ENCODE data around the gene LRMDA.

The LRMDA gene

GRCh38 chr10:75498884-75499350 is 67.5 kb downstream of the LRMDA start:
- H3K36me3 ChIP-seq (ENCODE audit: control insufficient read depth, insufficient read depth, low read length), result no peaks in the 10 kb centered on the region
- H3K4me3 ChIP-seq (ENCODE audit: low read depth, low read length), result no peak overlapping the region
- no peaks in the 10 kb centered on the region for H3K9me3 ChIP-seq (ENCODE audit: control insufficient read depth, insufficient read depth, low read depth, low read length)
- H3K4me1 ChIP-seq (ENCODE audit: control insufficient read depth, insufficient read depth, low read length), result no peaks in the 10 kb centered on the region
- no peak overlapping the region for H3K27ac ChIP-seq (ENCODE audit: low read depth, low read length)
- peaks cover 7% of the 10 kb centered on the region for H3K27me3 ChIP-seq (ENCODE audit: control insufficient read depth, insufficient read depth, low read length)
- H3K9ac ChIP-seq (ENCODE audit: low read length), result no peak overlapping the region

GRCh38 chr10:75499556-75500160 is 68.2 kb downstream of the LRMDA start:
- Histone ChIP-seq H3K9ac (ENCODE audit: low read length) (no peak overlapping the region), H3K36me3 (ENCODE audit: control insufficient read depth, insufficient read depth, low read length) (no peaks in the 10 kb centered on the region), H3K4me3 (ENCODE audit: low read depth, low read length) (no peak overlapping the region), H3K27me3 (ENCODE audit: control insufficient read depth, insufficient read depth, low read length) (peaks cover 7% of the 10 kb centered on the region), H3K4me1 (ENCODE audit: control insufficient read depth, insufficient read depth, low read length) (no peaks in the 10 kb centered on the region), H3K27ac (ENCODE audit: low read depth, low read length) (no peak overlapping the region), H3K9me3 (ENCODE audit: control insufficient read depth, insufficient read depth, low read depth, low read length) (no peaks in the 10 kb centered on the region)

- no peak overlapping the region for H3K4me3 ChIP-seq (ENCODE audit: low read depth, low read length)
Observed at GRCh38 chr10:75502389-75502788, 71.0 kb downstream of the LRMDA start.

GRCh38 chr10:75502838-75503237 is 71.4 kb downstream of the LRMDA start:
- Histone ChIP-seq H3K4me1 (ENCODE audit: control insufficient read depth, insufficient read depth, low read length) (no peaks in the 10 kb centered on the region), H3K9me3 (ENCODE audit: control insufficient read depth, insufficient read depth, low read depth, low read length) (no peaks in the 10 kb centered on the region), H3K4me3 (ENCODE audit: low read depth, low read length) (no peak overlapping the region), H3K27ac (ENCODE audit: low read depth, low read length) (no peak overlapping the region), H3K9ac (ENCODE audit: low read length) (no peak overlapping the region), H3K36me3 (ENCODE audit: control insufficient read depth, insufficient read depth, low read length) (no peaks in the 10 kb centered on the region), H3K27me3 (ENCODE audit: control insufficient read depth, insufficient read depth, low read length) (peaks cover 11% of the 10 kb centered on the region)

More at GRCh38 chr10:75502389-75502788, 71.0 kb downstream of the LRMDA start:
- Histone ChIP-seq H3K9ac (ENCODE audit: low read length) (no peak overlapping the region), H3K27me3 (ENCODE audit: control insufficient read depth, insufficient read depth, low read length) (peaks cover 10% of the 10 kb centered on the region), H3K9me3 (ENCODE audit: control insufficient read depth, insufficient read depth, low read depth, low read length) (no peaks in the 10 kb centered on the region), H3K4me1 (ENCODE audit: control insufficient read depth, insufficient read depth, low read length) (no peaks in the 10 kb centered on the region), H3K27ac (ENCODE audit: low read depth, low read length) (no peak overlapping the region), H3K36me3 (ENCODE audit: control insufficient read depth, insufficient read depth, low read length) (no peaks in the 10 kb centered on the region)

GRCh38 chr10:75505293-75505692 is 73.9 kb downstream of the LRMDA start:
- Histone ChIP-seq H3K36me3 (ENCODE audit: control insufficient read depth, insufficient read depth, low read length) (no peaks in the 10 kb centered on the region), H3K4me3 (ENCODE audit: low read depth, low read length) (no peak overlapping the region), H3K9ac (ENCODE audit: low read length) (no peak overlapping the region), H3K9me3 (ENCODE audit: control insufficient read depth, insufficient read depth, low read depth, low read length) (no peaks in the 10 kb centered on the region), H3K27me3 (ENCODE audit: control insufficient read depth, insufficient read depth, low read length) (peaks cover 10% of the 10 kb centered on the region; the same call in 1 of the 2 replicates), H3K4me1 (ENCODE audit: control insufficient read depth, insufficient read depth, low read length) (no peaks in the 10 kb centered on the region; the same call in 1 of the 2 replicates), H3K27ac (ENCODE audit: low read depth, low read length) (no peak overlapping the region)

- H3K27ac ChIP-seq (ENCODE audit: low read depth, low read length), result no peak overlapping the region
- no peaks in the 10 kb centered on the region; the same call in 1 of the 2 replicates for H3K4me1 ChIP-seq (ENCODE audit: control insufficient read depth, insufficient read depth, low read length)
- H3K27me3 ChIP-seq (ENCODE audit: control insufficient read depth, insufficient read depth, low read length), result peaks cover 16% of the 10 kb centered on the region
- no peak overlapping the region for H3K9ac ChIP-seq (ENCODE audit: low read length)
- no peak overlapping the region for H3K4me3 ChIP-seq (ENCODE audit: low read depth, low read length)
- H3K9me3 ChIP-seq (ENCODE audit: control insufficient read depth, insufficient read depth, low read depth, low read length), result no peaks in the 10 kb centered on the region
- no peaks in the 10 kb centered on the region for H3K36me3 ChIP-seq (ENCODE audit: control insufficient read depth, insufficient read depth, low read length)
Observed at GRCh38 chr10:75505840-75506506, 74.5 kb downstream of the LRMDA start.

- Histone ChIP-seq H3K27ac (ENCODE audit: low read depth, low read length) (no peak overlapping the region), H3K36me3 (ENCODE audit: control insufficient read depth, insufficient read depth, low read length) (no peaks in the 10 kb centered on the region)
Observed at GRCh38 chr10:75506930-75507329, 75.5 kb downstream of the LRMDA start.

GRCh38 chr10:75507469-75507868 is 76.0 kb downstream of the LRMDA start:
- no peak overlapping the region for H3K4me3 ChIP-seq (ENCODE audit: low read depth, low read length)
- no peak overlapping the region for H3K9ac ChIP-seq (ENCODE audit: low read length)
- no peak overlapping the region for H3K27ac ChIP-seq (ENCODE audit: low read depth, low read length)
- H3K9me3 ChIP-seq (ENCODE audit: control insufficient read depth, insufficient read depth, low read depth, low read length), result no peaks in the 10 kb centered on the region
- peaks cover 2% of the 10 kb centered on the region for H3K4me1 ChIP-seq (ENCODE audit: control insufficient read depth, insufficient read depth, low read length)
- peaks cover 28% of the 10 kb centered on the region for H3K27me3 ChIP-seq (ENCODE audit: control insufficient read depth, insufficient read depth, low read length)
- no peaks in the 10 kb centered on the region for H3K36me3 ChIP-seq (ENCODE audit: control insufficient read depth, insufficient read depth, low read length)

More at GRCh38 chr10:75506930-75507329, 75.5 kb downstream of the LRMDA start:
- Histone ChIP-seq H3K4me3 (ENCODE audit: low read depth, low read length) (no peak overlapping the region), H3K27me3 (ENCODE audit: control insufficient read depth, insufficient read depth, low read length) (peaks cover 26% of the 10 kb centered on the region), H3K9ac (ENCODE audit: low read length) (no peak overlapping the region), H3K4me1 (ENCODE audit: control insufficient read depth, insufficient read depth, low read length) (no peaks in the 10 kb centered on the region; the same call in 1 of the 2 replicates), H3K9me3 (ENCODE audit: control insufficient read depth, insufficient read depth, low read depth, low read length) (no peaks in the 10 kb centered on the region)

GRCh38 chr10:75508239-75508813 is 76.9 kb downstream of the LRMDA start:
- no peak overlapping the region for H3K4me3 ChIP-seq (ENCODE audit: low read depth, low read length)
- peaks cover 10% of the 10 kb centered on the region for H3K4me1 ChIP-seq (ENCODE audit: control insufficient read depth, insufficient read depth, low read length)
- H3K9ac ChIP-seq (ENCODE audit: low read length), result no peak overlapping the region
- H3K27me3 ChIP-seq (ENCODE audit: control insufficient read depth, insufficient read depth, low read length), result peaks cover 28% of the 10 kb centered on the region
- no peaks in the 10 kb centered on the region for H3K36me3 ChIP-seq (ENCODE audit: control insufficient read depth, insufficient read depth, low read length)
- no peak overlapping the region for H3K27ac ChIP-seq (ENCODE audit: low read depth, low read length)
- no peaks in the 10 kb centered on the region for H3K9me3 ChIP-seq (ENCODE audit: control insufficient read depth, insufficient read depth, low read depth, low read length)

GRCh38 chr10:75508814-75509306 is 77.4 kb downstream of the LRMDA start:
- Histone ChIP-seq H3K27ac (ENCODE audit: low read depth, low read length) (no peak overlapping the region), H3K36me3 (ENCODE audit: control insufficient read depth, insufficient read depth, low read length) (no peaks in the 10 kb centered on the region), H3K9me3 (ENCODE audit: control insufficient read depth, insufficient read depth, low read depth, low read length) (no peaks in the 10 kb centered on the region), H3K4me1 (ENCODE audit: control insufficient read depth, insufficient read depth, low read length) (peaks cover 11% of the 10 kb centered on the region), H3K9ac (ENCODE audit: low read length) (no peak overlapping the region), H3K4me3 (ENCODE audit: low read depth, low read length) (no peak overlapping the region), H3K27me3 (ENCODE audit: control insufficient read depth, insufficient read depth, low read length) (peaks cover 28% of the 10 kb centered on the region)

- no peak overlapping the region for H3K27ac ChIP-seq (ENCODE audit: low read depth, low read length)
Observed at GRCh38 chr10:75509706-75510105, 78.3 kb downstream of the LRMDA start.

More at GRCh38 chr10:75509706-75510105, 78.3 kb downstream of the LRMDA start:
- H3K4me1 ChIP-seq (ENCODE audit: control insufficient read depth, insufficient read depth, low read length), result peaks cover 11% of the 10 kb centered on the region
- no peaks in the 10 kb centered on the region for H3K36me3 ChIP-seq (ENCODE audit: control insufficient read depth, insufficient read depth, low read length)
- peaks cover 28% of the 10 kb centered on the region for H3K27me3 ChIP-seq (ENCODE audit: control insufficient read depth, insufficient read depth, low read length)
- H3K4me3 ChIP-seq (ENCODE audit: low read depth, low read length), result no peak overlapping the region
- no peaks in the 10 kb centered on the region for H3K9me3 ChIP-seq (ENCODE audit: control insufficient read depth, insufficient read depth, low read depth, low read length)
- no peak overlapping the region for H3K9ac ChIP-seq (ENCODE audit: low read length)

Measured in HUES6 (cell line).